Uterus (tissue), 4 donors: ENCODE measurements around the gene RBMS3. TPM values are rescaled to one million over a fixed set of nuclear protein-coding genes. Genes with fewer than 3 reads are reported as not detected.

Experiments
- DNase-seq, 2 donors: peaks; one replicate each; pipeline ENCODE4 v3.0.0-alpha.2; 2019 to 2020
- H3K27ac ChIP-seq, 2 donors: fragments of 200-600 bp; sonication (generic); 1 replicate in 1 of 2; 2 replicates in 1 of 2; pipeline ENCODE4 v1.5.1; 2016 to 2018
- H3K27me3 ChIP-seq, 2 donors: fragments of 200-600 bp; sonication (generic); one replicate each; pipeline ENCODE4 v1.5.1; 2018 to 2019; ENCODE audit warnings: control low read depth in 1 of 2
- H3K36me3 ChIP-seq, 2 donors: fragments of 200-600 bp; sonication (generic); one replicate each; pipeline ENCODE4 v1.5.1; 2019; ENCODE audit warnings: control low read depth in 1 of 2
- H3K4me1 ChIP-seq, 2 donors: fragments of 200-600 bp; sonication (generic); one replicate each; pipeline ENCODE4 v1.5.1; 2018 to 2019; ENCODE audit warnings: control low read depth in 1 of 2
- H3K4me3 ChIP-seq, 2 donors: fragments of 200-600 bp; sonication (generic); 1 replicate in 1 of 2; 2 replicates in 1 of 2; pipeline ENCODE4 v1.5.1; 2018 to 2019; ENCODE audit warnings: mild to moderate bottlenecking in 1 of 2
- H3K9me3 ChIP-seq, 2 donors: fragments of 200-600 bp; sonication (generic); one replicate each; pipeline ENCODE4 v1.5.1; 2019; ENCODE audit warnings: control low read depth in 1 of 2
- POLR2A ChIP-seq, 2 donors: fragments of 450-650 bp; IDR thresholded peaks; one replicate each; pipeline ENCODE4 v1.6.1; 2016; ENCODE audit warnings: antibody characterized with exemption in 2 of 2, mild to moderate bottlenecking in 1 of 2, moderate library complexity in 1 of 2
- intact Hi-C: fragments of 100-400 bp; cut with DNase I; formaldehyde crosslinking; loops from one replicate; pipeline ENCODE4 v1.15.1; 2023; ENCODE audit warnings: low total_unique reads
- total RNA-seq, 4 donors: library from RNA; depleted of rRNA in 3 of 4; stranded (reverse); fragments of >200 nt in 3 of 4; gene quantifications; one replicate each; pipeline versions ENCODE4 v1.1.0 to v1.2.4, GENCODE V29; 2014 to 2023
- TF ChIP-seq, protein P1 (sequence below), 4 experiments: fragments of 200-600 bp in 2 of 4; fragments of 450-650 bp in 2 of 4; sonication (generic) in 2 of 4; IDR thresholded peaks; one replicate each; pipeline ENCODE4 v1.5.1; 2016 to 2019; ENCODE audit warnings: antibody characterized with exemption in 4 of 4, mild to moderate bottlenecking in 2 of 4, moderate library complexity in 1 of 4
- donor health status: DM: yes; HTN: yes; CAD: no.

The RBMS3 gene
- total RNA-seq, 4 donors from 2014 or later, result 45.9 to 113 (median 75.4) TPM

DNA sequence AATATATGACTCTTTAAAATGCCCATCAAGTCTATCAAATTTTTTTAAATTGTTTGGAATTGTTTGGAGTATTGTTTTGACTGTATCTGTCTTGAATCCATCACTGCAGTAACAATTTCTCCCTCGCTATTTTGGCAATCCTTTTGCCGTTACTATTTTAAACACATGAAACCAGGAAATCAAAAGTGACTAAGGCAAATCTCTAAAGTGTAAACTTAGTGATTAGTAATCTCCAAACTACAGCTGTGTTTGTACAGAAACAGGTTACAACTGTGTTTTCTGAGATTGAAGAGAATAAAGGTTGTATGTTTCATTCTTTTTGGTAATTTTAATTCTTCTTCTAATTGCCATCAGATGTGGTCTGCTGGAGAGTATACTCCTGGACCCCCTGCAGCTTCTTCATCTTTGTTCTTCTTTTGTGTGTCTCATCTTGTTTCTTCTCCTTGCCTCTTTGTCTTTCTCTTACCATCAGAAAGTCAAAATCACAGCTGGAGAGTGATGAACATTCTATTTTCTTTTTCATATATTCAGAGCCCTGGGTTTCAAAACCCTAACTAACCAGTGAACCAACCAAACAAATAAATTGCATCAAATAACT lies 465.4 kb downstream of the RBMS3 start:
- no peak for DNase-seq
- Histone ChIP-seq H3K27me3 (no peaks in the 10 kb centered on the region), H3K4me3 (no peak overlapping the region), H3K27ac (no peak overlapping the region), H3K9me3 (no peaks in the 10 kb centered on the region), H3K36me3 (no peaks in the 10 kb centered on the region), H3K4me1 (no peaks in the 10 kb centered on the region)
- intact Hi-C loops, result no loop called here
- TF ChIP-seq, protein P1, sequence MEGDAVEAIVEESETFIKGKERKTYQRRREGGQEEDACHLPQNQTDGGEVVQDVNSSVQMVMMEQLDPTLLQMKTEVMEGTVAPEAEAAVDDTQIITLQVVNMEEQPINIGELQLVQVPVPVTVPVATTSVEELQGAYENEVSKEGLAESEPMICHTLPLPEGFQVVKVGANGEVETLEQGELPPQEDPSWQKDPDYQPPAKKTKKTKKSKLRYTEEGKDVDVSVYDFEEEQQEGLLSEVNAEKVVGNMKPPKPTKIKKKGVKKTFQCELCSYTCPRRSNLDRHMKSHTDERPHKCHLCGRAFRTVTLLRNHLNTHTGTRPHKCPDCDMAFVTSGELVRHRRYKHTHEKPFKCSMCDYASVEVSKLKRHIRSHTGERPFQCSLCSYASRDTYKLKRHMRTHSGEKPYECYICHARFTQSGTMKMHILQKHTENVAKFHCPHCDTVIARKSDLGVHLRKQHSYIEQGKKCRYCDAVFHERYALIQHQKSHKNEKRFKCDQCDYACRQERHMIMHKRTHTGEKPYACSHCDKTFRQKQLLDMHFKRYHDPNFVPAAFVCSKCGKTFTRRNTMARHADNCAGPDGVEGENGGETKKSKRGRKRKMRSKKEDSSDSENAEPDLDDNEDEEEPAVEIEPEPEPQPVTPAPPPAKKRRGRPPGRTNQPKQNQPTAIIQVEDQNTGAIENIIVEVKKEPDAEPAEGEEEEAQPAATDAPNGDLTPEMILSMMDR (IDR thresholded peaks at IDR 0.05), result no peak

DNA sequence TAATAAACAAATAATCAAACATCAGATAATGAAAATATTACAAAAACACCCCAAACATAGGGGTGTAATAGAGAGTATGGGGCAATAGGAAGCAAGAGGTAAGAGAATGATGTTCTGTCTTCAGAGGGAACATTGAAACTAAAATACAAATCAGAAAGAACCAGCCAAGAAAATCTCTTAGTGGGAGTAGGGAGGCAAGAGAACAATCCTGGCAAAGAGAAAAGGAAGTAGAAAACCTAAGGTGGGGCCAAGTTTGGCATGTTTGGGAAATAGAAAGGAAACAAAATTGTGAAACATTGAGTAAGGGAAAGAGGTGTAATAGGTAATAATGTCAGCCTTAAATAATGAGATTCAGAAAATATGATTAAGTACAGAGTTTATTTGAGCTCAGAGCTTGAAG lies 467.1 kb downstream of the RBMS3 start:
- H3K27ac ChIP-seq, result no peak overlapping the region
- H3K27me3 ChIP-seq, result no peaks in the 10 kb centered on the region
- H3K36me3 ChIP-seq, result no peaks in the 10 kb centered on the region
- intact Hi-C loops, result no loop called here
- no peaks in the 10 kb centered on the region for H3K9me3 ChIP-seq
- H3K4me1 ChIP-seq, result no peaks in the 10 kb centered on the region
- TF ChIP-seq POLR2A (IDR thresholded peaks at IDR 0.05), result no peak
- TF ChIP-seq, protein P1 (IDR thresholded peaks at IDR 0.05), result no peak
- no peak overlapping the region for H3K4me3 ChIP-seq
- no peak for DNase-seq

DNA sequence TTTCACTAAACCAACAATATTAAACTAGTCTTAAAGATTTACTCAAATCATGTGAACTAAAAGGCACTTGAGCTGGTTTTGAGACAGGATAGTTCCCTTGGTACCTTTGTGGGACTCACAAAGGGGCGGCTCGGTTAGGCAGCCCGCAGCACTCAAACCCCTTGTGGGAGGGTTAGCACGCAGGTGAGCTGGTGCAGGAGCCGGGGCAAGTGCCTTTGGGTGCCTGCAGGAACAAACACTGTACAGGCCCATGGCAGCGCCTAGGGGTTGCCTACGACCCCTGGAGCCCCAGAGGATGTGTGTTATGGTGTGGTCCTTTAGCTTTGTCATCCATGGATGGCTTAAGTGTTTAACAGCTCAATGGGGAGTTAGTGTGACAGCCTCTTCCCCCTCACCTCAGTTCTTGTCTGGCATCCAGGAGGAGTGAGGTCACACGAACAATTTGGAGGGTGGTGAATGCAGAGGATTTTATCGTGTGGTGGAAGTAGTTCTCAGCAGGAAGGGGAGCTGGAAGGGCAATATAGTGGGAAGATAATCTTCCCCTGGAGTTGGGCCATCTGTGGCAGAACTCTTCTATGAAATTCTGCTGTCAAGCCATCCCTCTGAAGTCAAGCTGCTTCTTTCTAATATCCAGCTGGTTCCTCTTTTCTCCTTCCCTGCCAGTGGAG lies 470.9 kb downstream of the RBMS3 start:
- H3K36me3 ChIP-seq, result no peaks in the 10 kb centered on the region
- no peaks in the 10 kb centered on the region for H3K27me3 ChIP-seq
- H3K27ac ChIP-seq, result no peak overlapping the region
- TF ChIP-seq, protein P1 (IDR thresholded peaks at IDR 0.05), result no peak
- TF ChIP-seq POLR2A (IDR thresholded peaks at IDR 0.05), result no peak
- intact Hi-C loops, result no loop called here
- peaks cover 0 to 3% of the 10 kb centered on the region in 2 donors for H3K4me1 ChIP-seq
- no peaks in the 10 kb centered on the region for H3K9me3 ChIP-seq
- no peak for DNase-seq
- H3K4me3 ChIP-seq, result no peak overlapping the region

DNA sequence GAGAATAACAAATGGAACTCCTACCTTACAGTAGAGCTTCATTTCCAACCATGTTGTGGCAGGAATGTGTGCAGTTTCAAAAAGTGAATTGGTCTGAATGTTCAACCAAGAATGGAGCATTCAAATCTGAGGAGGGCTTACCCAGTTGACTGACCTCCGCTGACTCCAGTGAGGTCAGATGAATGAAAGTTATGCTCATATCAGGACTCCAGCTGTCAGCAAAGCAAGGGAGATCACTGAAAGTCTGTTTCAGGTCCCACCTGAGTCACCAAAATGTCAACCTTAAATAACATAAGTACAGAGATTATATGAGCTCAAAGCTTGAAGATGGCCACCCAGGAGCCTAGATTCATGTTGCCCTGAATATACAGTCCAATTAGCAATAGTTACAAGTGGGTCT lies 473.5 kb downstream of the RBMS3 start:
- Histone ChIP-seq H3K9me3 (no peaks in the 10 kb centered on the region), H3K27ac (no peak overlapping the region), H3K4me3 (no peak overlapping the region), H3K27me3 (no peaks in the 10 kb centered on the region), H3K4me1 (peaks cover 0 to 9% of the 10 kb centered on the region in 2 donors), H3K36me3 (no peaks in the 10 kb centered on the region)
- intact Hi-C loops, result no loop called here
- no peak for DNase-seq
- no peak for TF ChIP-seq POLR2A (IDR thresholded peaks at IDR 0.05)
- TF ChIP-seq, protein P1 (IDR thresholded peaks at IDR 0.05), result no peak

DNA sequence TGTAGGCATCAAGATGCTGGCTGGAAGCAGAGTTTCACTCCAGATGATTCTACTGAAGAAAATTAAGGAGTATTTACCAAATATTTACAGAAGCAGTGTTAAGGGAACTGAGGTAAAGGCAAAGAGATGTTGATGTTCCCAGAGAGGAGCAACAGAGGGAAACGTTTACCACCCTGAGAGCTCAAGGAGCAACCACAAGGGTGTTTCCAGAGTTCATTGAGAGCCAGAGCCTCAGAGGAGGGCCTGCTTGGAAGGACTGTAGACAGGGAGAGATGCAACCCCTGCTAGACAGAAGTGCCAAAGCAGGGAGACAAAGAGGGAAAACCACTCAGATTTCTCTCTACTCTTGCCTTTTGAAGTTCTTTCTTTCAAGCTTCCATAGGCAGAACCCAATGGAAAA lies 474.5 kb downstream of the RBMS3 start:
- H3K4me3 ChIP-seq, result no peak overlapping the region
- H3K9me3 ChIP-seq, result no peaks in the 10 kb centered on the region
- H3K4me1 ChIP-seq, result peaks cover 0 to 9% of the 10 kb centered on the region in 2 donors
- H3K27me3 ChIP-seq, result no peaks in the 10 kb centered on the region
- H3K36me3 ChIP-seq, result no peaks in the 10 kb centered on the region
- intact Hi-C loops, result no loop called here
- peak overlapping the region in 1 of 2 donors; percentile 17 for H3K27ac ChIP-seq
- TF ChIP-seq POLR2A (IDR thresholded peaks at IDR 0.05), result no peak
- TF ChIP-seq, protein P1 (IDR thresholded peaks at IDR 0.05), result no peak
- DNase-seq, result no peak
